ENCODE data around the gene NCBP2L.

The NCBP2L gene

GRCh38 chrX:107750263-107750662, 27.3 kb upstream of the NCBP2L start:
- no peak overlapping the region for H3K4me2 ChIP-seq (ENCODE audit: low read depth, low read length, poor library complexity, severe bottlenecking)
- H3K9ac ChIP-seq (ENCODE audit: low read length), result no peak overlapping the region
- no peaks in the 10 kb centered on the region for H3K27me3 ChIP-seq (ENCODE audit: low read length)
- H3K9me2 ChIP-seq (replicated peaks; ENCODE audit: insufficient read depth, low read length), result no peaks in the 10 kb centered on the region
- H2AFZ ChIP-seq (ENCODE audit: low read depth, low read length, severe bottlenecking), result no peak overlapping the region
- no peaks in the 10 kb centered on the region for H3K9me3 ChIP-seq (ENCODE audit: insufficient read depth, low read length)
- no peaks in the 10 kb centered on the region for H3K79me2 ChIP-seq (ENCODE audit: insufficient read depth, low read length)
- TF ChIP-seq EZH2phosphoT487 (conservative IDR thresholded peaks at IDR 0.05; ENCODE audit: low read length), result no peak
- TF ChIP-seq, protein P1, sequence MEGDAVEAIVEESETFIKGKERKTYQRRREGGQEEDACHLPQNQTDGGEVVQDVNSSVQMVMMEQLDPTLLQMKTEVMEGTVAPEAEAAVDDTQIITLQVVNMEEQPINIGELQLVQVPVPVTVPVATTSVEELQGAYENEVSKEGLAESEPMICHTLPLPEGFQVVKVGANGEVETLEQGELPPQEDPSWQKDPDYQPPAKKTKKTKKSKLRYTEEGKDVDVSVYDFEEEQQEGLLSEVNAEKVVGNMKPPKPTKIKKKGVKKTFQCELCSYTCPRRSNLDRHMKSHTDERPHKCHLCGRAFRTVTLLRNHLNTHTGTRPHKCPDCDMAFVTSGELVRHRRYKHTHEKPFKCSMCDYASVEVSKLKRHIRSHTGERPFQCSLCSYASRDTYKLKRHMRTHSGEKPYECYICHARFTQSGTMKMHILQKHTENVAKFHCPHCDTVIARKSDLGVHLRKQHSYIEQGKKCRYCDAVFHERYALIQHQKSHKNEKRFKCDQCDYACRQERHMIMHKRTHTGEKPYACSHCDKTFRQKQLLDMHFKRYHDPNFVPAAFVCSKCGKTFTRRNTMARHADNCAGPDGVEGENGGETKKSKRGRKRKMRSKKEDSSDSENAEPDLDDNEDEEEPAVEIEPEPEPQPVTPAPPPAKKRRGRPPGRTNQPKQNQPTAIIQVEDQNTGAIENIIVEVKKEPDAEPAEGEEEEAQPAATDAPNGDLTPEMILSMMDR (IDR thresholded peaks at IDR 0.05; ENCODE audit: insufficient read depth, low read length, poor library complexity, severe bottlenecking), result no peak
- H4K20me1 ChIP-seq (ENCODE audit: low read depth, low read length), result no peaks in the 10 kb centered on the region
- H3K4me3 ChIP-seq (ENCODE audit: insufficient read depth, low read length, poor library complexity, severe bottlenecking), result no peak overlapping the region
- H3K27ac ChIP-seq (ENCODE audit: low read depth, low read length), result no peak overlapping the region
- H3K36me3 ChIP-seq (ENCODE audit: low read length), result no peaks in the 10 kb centered on the region
- H3F3A ChIP-seq (ENCODE audit: insufficient read depth), result no peaks in the 10 kb centered on the region

GRCh38 chrX:107750861-107751445, 26.6 kb upstream of the NCBP2L start:
- no peaks in the 10 kb centered on the region for H4K20me1 ChIP-seq (ENCODE audit: low read depth, low read length)
- no peak for TF ChIP-seq EZH2phosphoT487 (conservative IDR thresholded peaks at IDR 0.05; ENCODE audit: low read length)
- TF ChIP-seq, protein P1 (IDR thresholded peaks at IDR 0.05; ENCODE audit: insufficient read depth, low read length, poor library complexity, severe bottlenecking), result no peak
- H3K79me2 ChIP-seq (ENCODE audit: insufficient read depth, low read length), result no peaks in the 10 kb centered on the region
- no peaks in the 10 kb centered on the region for H3K27me3 ChIP-seq (ENCODE audit: low read length)
- no peaks in the 10 kb centered on the region for H3K9me3 ChIP-seq (ENCODE audit: insufficient read depth, low read length)
- H3K36me3 ChIP-seq (ENCODE audit: low read length), result no peaks in the 10 kb centered on the region
- H3K9me2 ChIP-seq (replicated peaks; ENCODE audit: insufficient read depth, low read length), result no peaks in the 10 kb centered on the region
- no peak overlapping the region for H3K27ac ChIP-seq (ENCODE audit: low read depth, low read length)
- no peak overlapping the region for H3K4me2 ChIP-seq (ENCODE audit: low read depth, low read length, poor library complexity, severe bottlenecking)
- H2AFZ ChIP-seq (ENCODE audit: low read depth, low read length, severe bottlenecking), result no peak overlapping the region
- H3F3A ChIP-seq (ENCODE audit: insufficient read depth), result no peaks in the 10 kb centered on the region
- no peak overlapping the region for H3K9ac ChIP-seq (ENCODE audit: low read length)
- no peak overlapping the region for H3K4me3 ChIP-seq (ENCODE audit: insufficient read depth, low read length, poor library complexity, severe bottlenecking)

DNA sequence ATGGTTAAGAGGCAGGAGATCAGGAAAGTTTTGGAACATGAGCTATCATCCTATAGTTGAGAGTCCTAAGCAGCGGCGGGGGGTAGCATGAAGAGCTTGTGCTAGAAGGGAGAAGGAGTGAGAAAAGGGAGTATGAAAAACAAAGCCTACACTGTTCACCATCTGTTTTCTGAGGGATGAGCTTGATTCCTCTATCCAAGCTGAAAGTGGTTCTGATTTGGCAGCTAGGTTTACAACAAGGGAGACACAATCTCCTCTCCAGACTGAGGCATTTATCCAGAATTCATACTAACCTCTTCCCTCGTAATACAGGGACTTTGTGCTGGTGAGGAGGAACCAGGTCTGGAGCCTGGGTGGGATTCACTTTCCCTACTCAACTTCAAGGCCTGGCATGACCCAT, 25.5 kb upstream of the NCBP2L start:
- Histone ChIP-seq H3K9ac (ENCODE audit: low read length) (no peak overlapping the region), H3K9me2 (replicated peaks; ENCODE audit: insufficient read depth, low read length) (no peaks in the 10 kb centered on the region), H3K27me3 (ENCODE audit: low read length) (no peaks in the 10 kb centered on the region), H4K20me1 (ENCODE audit: low read depth, low read length) (no peaks in the 10 kb centered on the region), H3K9me3 (ENCODE audit: insufficient read depth, low read length) (no peaks in the 10 kb centered on the region), H3K4me3 (ENCODE audit: insufficient read depth, low read length, poor library complexity, severe bottlenecking) (no peak overlapping the region), H2AFZ (ENCODE audit: low read depth, low read length, severe bottlenecking) (no peak overlapping the region), H3K4me2 (ENCODE audit: low read depth, low read length, poor library complexity, severe bottlenecking) (no peak overlapping the region), H3K36me3 (ENCODE audit: low read length) (no peaks in the 10 kb centered on the region), H3F3A (ENCODE audit: insufficient read depth) (no peaks in the 10 kb centered on the region), H3K79me2 (ENCODE audit: insufficient read depth, low read length) (no peaks in the 10 kb centered on the region), H3K27ac (ENCODE audit: low read depth, low read length) (no peak overlapping the region)
- TF ChIP-seq EZH2phosphoT487 (conservative IDR thresholded peaks at IDR 0.05; ENCODE audit: low read length), result no peak
- TF ChIP-seq, protein P1 (IDR thresholded peaks at IDR 0.05; ENCODE audit: insufficient read depth, low read length, poor library complexity, severe bottlenecking), result no peak
